ENCODE results near the gene MFAP3L.

Gene MFAP3L

GRCh38 chr4:169984745-169985144 lies 41.5 kb downstream of the MFAP3L start:
- Mint-ChIP-seq H3K9me3 (no peaks in the 10 kb centered on the region), H3K4me3 (no peak overlapping the region), H3K4me1 (no peaks in the 10 kb centered on the region), H3K36me3 (no peaks in the 10 kb centered on the region), H3K27ac (no peak overlapping the region), H3K27me3 (peaks cover 9% of the 10 kb centered on the region)
- no peak for ATAC-seq

- H3K4me3 Mint-ChIP-seq, result no peak overlapping the region
- no peak for ATAC-seq
Measured at GRCh38 chr4:169984173-169984572, 42.0 kb downstream of the MFAP3L start.

GRCh38 chr4:169976951-169977350 lies 49.2 kb downstream of the MFAP3L start:
- H3K27ac Mint-ChIP-seq, result no peak overlapping the region
- peaks cover 11% of the 10 kb centered on the region for H3K27me3 Mint-ChIP-seq
- H3K9me3 Mint-ChIP-seq, result no peaks in the 10 kb centered on the region
- no peak overlapping the region for H3K4me3 Mint-ChIP-seq
- H3K36me3 Mint-ChIP-seq, result no peaks in the 10 kb centered on the region
- no peaks in the 10 kb centered on the region for H3K4me1 Mint-ChIP-seq
- no peak for ATAC-seq

More at GRCh38 chr4:169984173-169984572, 42.0 kb downstream of the MFAP3L start:
- H3K27ac Mint-ChIP-seq, result no peak overlapping the region
- no peaks in the 10 kb centered on the region for H3K9me3 Mint-ChIP-seq
- peaks cover 9% of the 10 kb centered on the region for H3K27me3 Mint-ChIP-seq
- no peaks in the 10 kb centered on the region for H3K36me3 Mint-ChIP-seq
- H3K4me1 Mint-ChIP-seq, result no peaks in the 10 kb centered on the region

- no peaks in the 10 kb centered on the region for H3K9me3 Mint-ChIP-seq
- H3K27ac Mint-ChIP-seq, result no peak overlapping the region
- H3K4me3 Mint-ChIP-seq, result no peak overlapping the region
- ATAC-seq, result no peak
- peaks cover 11% of the 10 kb centered on the region for H3K27me3 Mint-ChIP-seq
- H3K36me3 Mint-ChIP-seq, result no peaks in the 10 kb centered on the region
- no peaks in the 10 kb centered on the region for H3K4me1 Mint-ChIP-seq
Measured at GRCh38 chr4:169975838-169976796, 50.1 kb downstream of the MFAP3L start.

DNA sequence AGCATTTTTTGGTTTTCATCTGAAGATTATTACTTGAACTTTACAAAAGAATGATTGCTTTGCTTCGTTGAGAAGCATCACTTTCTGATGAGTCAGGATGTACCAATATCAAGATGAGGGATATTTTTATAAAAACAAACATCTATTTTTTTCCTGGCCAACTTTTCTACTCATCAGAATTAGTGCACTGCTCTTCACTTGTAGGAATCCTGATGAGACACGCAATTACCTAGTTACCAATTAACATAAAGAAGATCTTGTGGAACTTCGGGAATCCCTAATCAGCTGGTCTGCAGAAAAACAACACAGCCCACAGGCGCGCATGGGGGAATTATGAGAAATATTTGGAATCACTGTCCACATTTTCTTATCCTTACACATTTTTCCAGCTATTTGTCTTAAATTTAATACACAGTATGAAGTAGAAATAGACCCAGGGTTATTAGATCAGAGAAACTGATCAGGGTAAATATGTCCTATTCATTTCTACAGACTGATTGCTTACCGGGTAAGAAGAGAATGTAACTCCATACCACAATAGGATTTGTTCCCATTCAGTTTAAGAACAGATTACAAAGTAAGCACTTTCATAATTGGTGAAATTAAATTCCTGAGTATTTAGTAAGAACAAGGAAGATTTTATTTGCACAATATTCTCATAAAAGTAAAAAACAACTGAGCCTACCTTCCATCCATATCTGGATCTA lies 50.9 kb downstream of the MFAP3L start:
- H3K4me3 Mint-ChIP-seq, result no peak overlapping the region
- H3K9me3 Mint-ChIP-seq, result no peaks in the 10 kb centered on the region
- no peak for ATAC-seq
- peaks cover 11% of the 10 kb centered on the region for H3K27me3 Mint-ChIP-seq
- H3K27ac Mint-ChIP-seq, result no peak overlapping the region
- H3K4me1 Mint-ChIP-seq, result no peaks in the 10 kb centered on the region
- H3K36me3 Mint-ChIP-seq, result no peaks in the 10 kb centered on the region

- H3K27me3 Mint-ChIP-seq, result peaks cover 11% of the 10 kb centered on the region
- no peak overlapping the region for H3K4me3 Mint-ChIP-seq
- no peak for ATAC-seq
- H3K4me1 Mint-ChIP-seq, result no peaks in the 10 kb centered on the region
- H3K36me3 Mint-ChIP-seq, result no peaks in the 10 kb centered on the region
- H3K27ac Mint-ChIP-seq, result no peak overlapping the region
- H3K9me3 Mint-ChIP-seq, result peaks cover 5% of the 10 kb centered on the region
Measured at GRCh38 chr4:169971456-169972015, 54.7 kb downstream of the MFAP3L start.

DNA sequence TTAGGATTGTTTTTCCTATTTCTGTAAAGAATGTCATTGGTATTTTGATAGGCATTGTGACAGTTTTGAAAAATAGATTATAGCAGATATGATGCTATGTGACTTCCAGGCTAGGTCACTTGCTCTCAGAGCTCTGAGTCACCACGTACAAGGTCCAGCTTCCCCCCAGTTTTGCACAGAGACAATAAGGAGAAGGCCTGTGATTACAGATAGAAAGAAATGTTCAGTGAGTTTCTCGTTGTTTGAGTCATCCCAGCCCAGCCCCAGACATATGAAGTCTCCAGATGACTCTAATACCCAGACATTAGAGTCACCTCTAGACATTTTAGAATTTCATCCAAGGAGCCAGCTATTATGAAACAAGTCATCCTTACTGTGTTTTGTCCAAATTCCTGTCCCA lies 57.2 kb downstream of the MFAP3L start:
- ATAC-seq, result no peak
- Mint-ChIP-seq H3K9me3 (peaks cover 5% of the 10 kb centered on the region), H3K4me3 (no peak overlapping the region), H3K27me3 (peaks cover 5% of the 10 kb centered on the region), H3K27ac (no peak overlapping the region), H3K4me1 (no peaks in the 10 kb centered on the region), H3K36me3 (no peaks in the 10 kb centered on the region)

DNA sequence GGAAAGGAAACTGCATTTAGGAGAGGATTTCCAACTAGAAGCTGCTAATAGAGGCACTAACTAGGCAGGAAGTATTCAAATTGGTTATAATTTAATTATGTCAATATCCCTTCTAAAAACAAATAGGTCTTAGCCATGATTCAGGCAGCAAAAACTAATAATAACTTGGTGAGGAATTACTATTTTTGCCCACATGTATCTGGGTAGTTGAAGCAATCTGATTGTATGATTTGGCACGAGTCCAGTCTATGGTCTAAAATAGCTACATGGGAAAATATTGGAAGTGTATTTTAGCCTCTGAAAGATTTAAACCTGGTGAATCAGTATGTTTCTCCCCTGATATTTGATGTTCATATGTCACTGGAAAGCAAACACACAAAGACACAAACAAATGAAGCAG lies 62.2 kb downstream of the MFAP3L start:
- Mint-ChIP-seq H3K27me3 (no peaks in the 10 kb centered on the region), H3K9me3 (peaks cover 5% of the 10 kb centered on the region), H3K27ac (no peak overlapping the region), H3K36me3 (no peaks in the 10 kb centered on the region), H3K4me1 (no peaks in the 10 kb centered on the region), H3K4me3 (no peak overlapping the region)
- ATAC-seq, result no peak

DNA sequence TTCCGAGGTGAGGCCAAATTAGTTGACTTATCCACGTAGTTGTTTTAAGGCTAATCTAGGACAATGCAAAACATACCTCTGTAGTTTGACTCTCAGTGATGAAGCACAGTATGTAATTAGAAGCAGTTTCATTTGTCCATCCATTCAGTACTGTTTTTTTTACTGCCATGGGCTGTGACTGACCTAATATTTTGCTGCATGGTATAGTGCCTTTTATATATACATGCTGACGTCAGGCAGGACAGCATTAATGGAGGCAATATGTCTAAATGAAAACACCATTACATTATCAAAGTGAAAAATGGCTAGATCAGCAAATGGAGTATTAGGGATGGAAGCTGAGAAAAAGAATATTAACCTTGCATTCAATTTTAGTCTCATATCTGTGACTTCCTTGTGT lies 66.9 kb downstream of the MFAP3L start:
- no peaks in the 10 kb centered on the region for H3K4me1 Mint-ChIP-seq
- H3K27ac Mint-ChIP-seq, result no peak overlapping the region
- H3K9me3 Mint-ChIP-seq, result no peaks in the 10 kb centered on the region
- no peaks in the 10 kb centered on the region for H3K36me3 Mint-ChIP-seq
- no peak overlapping the region for H3K4me3 Mint-ChIP-seq
- H3K27me3 Mint-ChIP-seq, result no peaks in the 10 kb centered on the region
- no peak for ATAC-seq

GRCh38 chr4:169958629-169959028 lies 67.6 kb downstream of the MFAP3L start:
- no peaks in the 10 kb centered on the region for H3K9me3 Mint-ChIP-seq
- no peaks in the 10 kb centered on the region for H3K36me3 Mint-ChIP-seq
- ATAC-seq, result no peak
- no peak overlapping the region for H3K27ac Mint-ChIP-seq
- H3K4me1 Mint-ChIP-seq, result no peaks in the 10 kb centered on the region
- no peaks in the 10 kb centered on the region for H3K27me3 Mint-ChIP-seq
- H3K4me3 Mint-ChIP-seq, result no peak overlapping the region

GRCh38 chr4:169957785-169958184 lies 68.4 kb downstream of the MFAP3L start:
- Mint-ChIP-seq H3K27ac (no peak overlapping the region), H3K27me3 (no peaks in the 10 kb centered on the region), H3K4me1 (peaks cover 5% of the 10 kb centered on the region), H3K36me3 (no peaks in the 10 kb centered on the region), H3K4me3 (no peak overlapping the region), H3K9me3 (no peaks in the 10 kb centered on the region)
- no peak for ATAC-seq

DNA sequence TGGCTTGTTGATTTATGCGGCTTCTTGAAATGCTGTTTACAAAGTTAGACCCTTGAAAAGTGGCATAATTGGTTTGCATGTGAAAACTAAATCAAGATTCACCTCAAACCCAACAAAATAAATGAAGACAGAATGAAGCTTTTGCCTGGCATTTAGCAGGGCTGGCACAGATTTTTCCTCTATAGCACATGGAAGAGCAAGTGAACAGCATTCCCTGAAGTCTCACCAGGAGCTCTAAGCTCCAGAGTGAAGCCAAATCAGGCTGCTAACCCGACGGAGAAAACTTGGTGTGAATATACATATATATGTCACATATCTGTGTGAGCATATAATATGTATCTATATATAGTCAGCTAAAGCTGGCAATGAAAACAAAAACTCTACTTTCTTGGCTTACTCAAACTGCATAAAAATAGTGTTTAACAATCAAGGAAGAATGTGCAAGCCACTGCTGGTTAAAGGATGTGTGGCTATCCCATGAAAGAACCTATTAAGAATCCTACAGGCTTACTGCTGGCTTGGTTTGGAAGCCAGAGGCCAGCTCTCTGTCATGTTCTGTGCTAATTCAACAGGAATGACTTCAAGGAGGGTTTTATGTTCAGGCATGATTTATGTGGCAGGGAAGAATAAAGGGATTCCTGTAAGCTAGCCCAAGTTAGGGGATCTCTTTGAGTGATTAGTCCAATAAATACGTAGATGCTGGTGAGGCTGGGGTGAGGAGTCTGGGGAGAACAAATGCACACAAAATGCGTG lies 69.9 kb downstream of the MFAP3L start:
- Mint-ChIP-seq H3K9me3 (no peaks in the 10 kb centered on the region), H3K4me1 (peaks cover 8% of the 10 kb centered on the region), H3K4me3 (no peak overlapping the region), H3K36me3 (no peaks in the 10 kb centered on the region), H3K27me3 (no peaks in the 10 kb centered on the region), H3K27ac (no peak overlapping the region)
- no peak for ATAC-seq

DNA sequence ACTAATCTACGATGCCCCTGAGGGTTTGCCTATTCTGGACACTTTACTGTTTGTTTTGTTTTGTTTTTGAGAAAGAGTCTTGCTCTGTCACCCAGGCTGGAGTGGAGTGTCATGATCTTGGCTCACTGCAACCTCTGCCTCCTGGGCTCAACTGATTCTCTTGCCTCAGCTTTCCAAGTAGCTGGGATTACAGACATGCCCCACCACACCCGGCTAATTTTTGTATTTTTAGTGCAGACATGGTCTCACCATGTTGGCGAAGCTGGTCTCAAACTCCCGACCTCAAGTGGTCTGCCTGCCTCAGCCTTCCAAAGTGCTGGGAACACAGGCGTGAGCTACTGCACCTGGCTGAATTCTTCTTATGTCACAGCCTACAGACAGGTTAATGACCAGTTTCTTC lies 70.7 kb downstream of the MFAP3L start:
- H3K4me1 Mint-ChIP-seq, result peaks cover 8% of the 10 kb centered on the region
- H3K27me3 Mint-ChIP-seq, result no peaks in the 10 kb centered on the region
- no peaks in the 10 kb centered on the region for H3K36me3 Mint-ChIP-seq
- no peak for ATAC-seq
- H3K4me3 Mint-ChIP-seq, result no peak overlapping the region
- no peaks in the 10 kb centered on the region for H3K9me3 Mint-ChIP-seq
- no peak overlapping the region for H3K27ac Mint-ChIP-seq

GRCh38 chr4:169952236-169953002 lies 73.8 kb downstream of the MFAP3L start:
- ATAC-seq, result peak; percentile 74
- no peak overlapping the region for H3K27ac Mint-ChIP-seq
- peaks cover 21% of the 10 kb centered on the region for H3K27me3 Mint-ChIP-seq
- H3K9me3 Mint-ChIP-seq, result no peaks in the 10 kb centered on the region
- H3K36me3 Mint-ChIP-seq, result no peaks in the 10 kb centered on the region
- H3K4me3 Mint-ChIP-seq, result no peak overlapping the region
- peaks cover 8% of the 10 kb centered on the region for H3K4me1 Mint-ChIP-seq

Data from stimulated activated memory B cell treated with anti-CD40 and anti-IgM and Interleukin-4, amounts not matched to agents 10 μg/mL and 1 μg/mL and 100 μg/mL, for 72 hours (primary cell).